ENCODE data around the gene PHKG1.
"Not testable (repeated sequence)": the region's sequence is repeated elsewhere in the genome, so short reads cannot be mapped to it uniquely, and the experiment has no call there.

Gene PHKG1

GRCh38 chr7:56092789-56093531 lies at the start of gene PHKG1:
PHKG1 (minus strand) TSS chr7:56092952; CDS start chr7:56088941, 4,011 bp downstream.
- DNase-seq, result peak; percentile 68

GRCh38 chr7:56131062-56131461 lies 38.3 kb upstream of the PHKG1 start:
- DNase-seq, result not testable (repeated sequence)

GRCh38 chr7:56127241-56127975 lies 34.7 kb upstream of the PHKG1 start:
- DNase-seq, result no peak

DNA sequence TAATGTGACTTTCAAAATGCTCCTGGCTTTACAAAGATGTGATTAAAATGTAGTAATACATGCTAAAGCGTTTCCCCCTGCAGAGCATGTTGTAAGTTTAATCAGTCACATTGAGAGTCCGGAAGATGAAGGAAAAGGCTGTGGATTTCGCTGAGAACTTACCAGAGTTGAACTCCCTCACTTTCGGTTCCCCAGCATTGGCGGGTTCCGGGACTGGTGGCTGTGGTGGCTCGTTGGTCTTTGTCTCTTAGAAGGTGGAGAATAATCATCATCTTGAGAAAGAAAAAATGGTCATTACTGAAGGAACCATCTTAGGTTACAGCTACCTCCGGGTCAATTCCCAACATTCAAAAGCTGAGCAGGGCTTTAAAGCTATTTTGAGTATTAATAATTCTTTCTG lies 33.1 kb upstream of the PHKG1 start:
- DNase-seq, result no peak

- DNase-seq, result no peak
These were observed 32.2 kb upstream of the PHKG1 start for GRCh38 chr7:56124981-56125380.

DNA sequence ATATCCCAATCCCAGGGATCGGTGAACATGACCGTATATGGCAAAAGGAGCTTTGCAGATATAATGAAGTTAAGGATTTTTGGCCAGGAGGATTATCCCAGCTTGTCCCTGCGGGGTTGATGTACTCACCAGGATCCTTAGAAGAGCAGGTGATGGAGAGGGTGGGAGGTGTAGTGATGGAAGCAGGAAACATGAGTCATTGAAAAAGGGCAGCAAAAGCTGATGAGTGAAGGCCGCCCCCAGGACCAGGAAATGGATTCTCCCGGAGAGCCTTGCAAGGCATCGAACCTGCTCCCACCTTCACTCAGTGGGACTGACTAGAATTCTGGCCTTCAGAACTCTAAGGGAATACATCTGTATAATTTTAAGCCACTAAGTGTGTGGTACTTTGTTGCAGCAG lies 28.7 kb upstream of the PHKG1 start:
- DNase-seq, result no peak

GRCh38 chr7:56115852-56116538 lies 23.2 kb upstream of the PHKG1 start, which contains the start of gene NUPR2:
NUPR2 (minus strand) TSS chr7:56116417; CDS start chr7:56116314, 103 bp downstream.
- DNase-seq, result no peak

GRCh38 chr7:56112244-56112643 lies 19.5 kb upstream of the PHKG1 start:
- not testable (repeated sequence) for DNase-seq

DNA sequence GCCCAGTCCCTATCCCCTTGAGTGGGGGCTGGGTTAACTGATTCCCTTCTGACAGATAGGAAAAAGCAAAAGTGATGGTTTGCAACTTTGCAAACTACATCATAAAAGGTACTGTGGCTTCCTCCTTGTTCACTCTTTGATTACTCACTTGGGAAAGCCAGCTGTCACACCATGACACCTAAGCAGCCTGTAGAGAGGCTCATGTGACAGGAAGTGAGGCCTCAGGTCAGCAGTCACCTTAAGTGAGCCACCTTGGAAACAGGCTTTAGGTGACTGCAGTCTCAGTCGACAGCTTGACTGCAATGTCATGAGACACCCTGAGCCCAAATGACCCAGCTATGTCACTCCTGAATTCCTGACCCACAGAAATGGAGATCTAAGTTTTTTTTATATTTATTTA lies 17.9 kb upstream of the PHKG1 start:
- DNase-seq, result no peak

GRCh38 chr7:56107954-56108258 lies 15.2 kb upstream of the PHKG1 start:
- no peak for DNase-seq

DNA sequence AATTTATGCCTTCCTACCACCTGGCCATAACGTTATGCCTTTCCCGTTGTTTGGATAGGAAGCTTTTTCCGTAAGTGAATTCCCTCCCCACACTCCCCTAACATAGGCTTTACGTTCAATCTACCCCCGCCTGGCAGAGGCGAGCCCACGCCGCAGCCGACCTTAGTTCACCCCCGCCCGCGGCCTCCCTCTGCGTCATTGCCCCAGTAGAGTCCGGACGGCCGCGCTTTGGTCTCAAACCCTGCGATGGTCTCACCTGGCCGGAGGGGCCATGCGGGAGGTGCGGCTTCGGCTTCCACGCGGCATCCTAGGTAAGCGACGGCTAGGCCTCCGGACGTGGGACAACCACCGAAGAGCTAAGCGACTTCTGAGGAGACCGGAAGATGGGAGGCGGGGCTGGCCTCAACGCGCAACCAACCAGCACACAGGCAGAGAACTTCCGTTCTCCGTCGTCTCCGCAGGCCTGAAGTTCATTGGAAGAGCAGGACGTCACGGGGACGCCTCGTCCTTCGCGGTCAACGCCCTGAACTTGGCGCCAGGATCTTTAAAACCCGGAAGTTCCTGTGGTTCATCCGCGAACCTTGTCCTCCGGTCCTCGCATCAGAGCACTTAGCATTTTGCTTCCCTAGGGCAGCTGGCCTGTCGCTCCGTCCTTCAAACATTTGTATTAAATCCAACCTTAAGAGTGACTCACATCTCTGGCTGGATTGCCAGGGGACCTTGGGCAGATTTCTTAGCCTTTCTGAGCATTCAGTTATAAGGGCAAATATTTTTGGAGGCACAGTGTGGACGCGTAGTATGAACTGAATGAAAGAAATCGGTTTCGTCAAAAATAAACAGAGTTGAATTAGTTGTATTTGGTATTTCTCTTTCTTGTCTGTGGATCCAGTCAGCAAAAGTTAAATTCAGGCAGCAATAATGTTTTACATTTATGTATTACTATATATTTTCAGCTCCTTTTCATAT lies 13.6 kb upstream of the PHKG1 start, which contains the start of gene CHCHD2:
CHCHD2 (minus strand) TSS at position 369 of the 966 bp plus-strand sequence; CDS start at position 306, 63 bp downstream.
- DNase-seq, result peak; percentile 99

DNA sequence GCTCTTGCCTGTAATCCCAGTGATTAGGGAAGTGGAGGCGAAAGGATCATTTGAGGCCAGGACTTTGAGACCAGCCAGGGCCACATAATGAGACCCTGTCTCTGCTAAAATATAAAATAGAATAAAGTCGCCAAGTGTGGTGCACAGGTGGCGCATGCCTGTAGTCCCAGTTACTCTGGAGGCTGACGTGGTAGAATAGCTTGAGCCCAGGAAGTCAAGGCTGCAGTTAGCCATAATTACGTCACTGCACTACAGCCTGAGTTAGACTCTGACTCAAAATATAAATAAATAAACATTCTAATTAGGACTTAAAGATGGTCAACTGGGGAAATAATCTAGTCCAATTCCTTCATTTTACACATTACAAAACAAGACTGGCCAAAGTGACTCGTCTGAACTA lies 12.8 kb upstream of the PHKG1 start:
- DNase-seq, result peak; percentile 72

DNA sequence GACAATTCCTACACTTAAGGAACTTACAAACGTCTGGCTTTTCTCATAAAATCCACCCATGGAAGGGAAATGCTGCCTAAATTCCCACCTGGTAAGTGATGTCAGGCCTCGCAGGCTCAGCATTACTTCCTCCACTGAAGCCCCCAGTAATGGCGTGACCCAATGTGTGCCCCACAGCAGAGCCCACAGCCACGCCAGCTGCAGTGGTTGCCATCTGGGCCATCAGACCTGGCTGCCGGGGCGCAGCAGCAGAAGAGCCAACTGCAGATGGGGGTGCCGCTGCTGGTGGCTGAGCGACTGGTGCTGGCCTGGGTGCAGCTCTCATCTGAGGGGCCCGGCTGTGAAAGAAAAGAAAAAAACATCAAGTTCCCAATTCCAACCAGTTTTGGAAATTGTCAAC lies 11.4 kb upstream of the PHKG1 start:
- not testable (repeated sequence) for DNase-seq

DNA sequence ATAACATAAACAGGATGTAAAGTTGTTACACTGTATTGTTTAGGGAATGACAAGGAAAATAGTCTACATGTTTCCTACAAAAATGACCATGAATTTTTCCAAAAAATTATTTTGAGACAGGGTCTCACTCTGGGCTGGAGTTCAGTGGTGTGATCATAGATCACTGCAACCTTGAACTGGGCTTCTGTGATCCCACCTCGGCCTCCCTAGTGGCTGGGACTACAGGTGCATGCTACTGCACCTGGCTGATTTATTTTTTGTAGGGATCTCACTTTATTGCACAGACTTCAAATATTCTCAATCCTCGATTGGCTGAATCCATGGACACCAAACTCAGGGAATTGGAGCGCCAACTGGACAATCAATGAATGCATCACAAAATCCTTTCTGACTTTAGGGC lies 6.9 kb upstream of the PHKG1 start:
- DNase-seq, result no peak

DNA sequence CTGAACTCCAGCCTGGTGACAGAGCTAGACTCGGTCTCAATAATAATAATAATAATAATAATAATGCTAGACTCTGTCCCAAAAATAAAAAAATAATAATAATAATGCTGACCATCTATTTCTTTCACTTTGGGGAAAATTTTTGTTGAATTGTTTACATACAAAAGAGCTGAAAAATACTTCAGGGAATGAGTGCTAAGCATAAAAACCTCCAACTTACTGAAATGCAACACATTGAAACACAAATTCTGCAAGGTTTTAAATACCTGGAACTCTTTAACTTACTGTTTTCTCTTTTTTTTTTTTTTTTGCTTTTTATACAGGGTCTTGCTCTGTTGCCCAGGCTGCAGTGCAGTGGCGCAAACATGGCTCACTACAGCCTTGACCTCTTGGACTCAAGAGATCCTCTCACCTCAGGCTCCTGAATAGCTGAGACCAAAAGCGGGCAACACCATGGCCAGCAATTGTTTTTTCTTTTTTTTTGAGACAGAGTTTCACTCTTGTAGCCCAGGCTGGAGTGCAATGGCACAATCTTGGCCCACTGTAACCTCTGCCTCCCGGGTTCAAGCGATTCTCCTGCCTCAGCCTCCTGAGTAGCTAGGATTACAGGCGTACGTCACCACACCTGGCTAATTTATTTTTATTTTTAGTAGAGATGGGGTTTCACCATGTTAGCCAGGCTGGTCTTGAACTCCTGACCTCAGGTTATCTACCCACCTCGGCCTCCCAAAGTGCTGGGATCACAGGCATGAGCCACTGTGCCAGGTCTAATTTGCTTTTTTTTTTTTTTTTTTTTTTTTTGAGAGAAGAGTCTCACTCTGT lies 5.6 kb upstream of the PHKG1 start:
- DNase-seq, result not testable (repeated sequence)

DNA sequence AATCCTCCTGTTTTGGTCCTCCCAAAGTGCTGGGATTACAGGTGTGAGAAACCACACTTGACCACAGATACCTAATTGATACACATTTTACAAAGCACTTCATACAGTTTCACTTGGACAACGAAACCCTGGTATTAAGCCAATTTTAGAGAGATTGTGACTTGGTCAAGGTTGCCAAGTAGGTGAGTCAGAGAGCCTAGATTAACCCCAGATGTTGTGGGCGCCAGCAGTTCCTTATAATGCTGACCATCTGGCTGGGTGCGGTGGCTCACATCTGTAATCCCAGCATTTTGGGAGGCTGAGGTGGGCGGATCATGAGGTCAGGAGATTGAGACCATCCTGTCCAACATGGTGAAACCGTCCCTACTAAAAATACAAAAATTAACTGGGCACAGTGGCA lies 4.9 kb upstream of the PHKG1 start:
- DNase-seq, result peak; percentile 82

DNA sequence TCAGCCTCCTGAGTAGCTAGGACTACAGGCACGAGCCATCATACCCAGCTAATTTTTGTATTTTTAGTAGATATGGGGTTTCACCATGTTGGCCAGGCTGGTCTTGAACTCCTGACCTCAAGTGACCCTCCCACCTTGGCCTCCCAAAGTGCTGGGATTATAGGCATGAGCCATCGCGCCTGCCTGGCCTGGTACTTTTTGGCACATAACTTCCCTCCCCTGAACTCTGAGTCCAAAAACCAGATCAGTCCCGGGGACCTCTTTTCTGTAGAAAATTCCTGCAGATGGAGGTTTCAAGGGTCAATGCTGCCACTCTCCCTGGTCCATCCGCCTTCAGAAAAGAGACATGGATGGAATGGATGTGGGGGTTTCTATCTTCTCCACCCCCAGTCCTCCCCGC lies 364 bp downstream of the PHKG1 start:
- not testable (repeated sequence) for DNase-seq

DNA sequence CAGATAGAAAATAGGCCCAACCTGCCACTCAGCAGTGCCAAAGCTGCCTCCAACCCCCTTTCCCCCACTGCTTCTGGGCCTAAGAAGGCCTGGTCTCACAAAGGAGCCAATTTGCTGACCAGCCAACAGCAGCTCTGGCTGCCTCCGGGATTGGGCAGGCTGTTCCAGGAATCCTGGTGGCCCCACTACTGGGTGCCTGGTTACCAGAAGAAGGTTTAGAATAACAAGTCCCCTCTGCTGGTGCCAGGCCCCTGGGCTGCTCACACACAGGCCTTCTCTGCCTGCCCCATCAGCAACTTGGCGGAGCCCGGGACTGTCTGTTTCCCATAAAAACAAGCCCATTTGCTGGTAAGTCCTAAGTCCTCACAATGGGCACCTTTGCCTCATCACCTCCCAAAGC lies 1.2 kb downstream of the PHKG1 start:
- no peak for DNase-seq

- no peak for DNase-seq
These were observed 5.3 kb downstream of the PHKG1 start for GRCh38 chr7:56087445-56087844.

DNA sequence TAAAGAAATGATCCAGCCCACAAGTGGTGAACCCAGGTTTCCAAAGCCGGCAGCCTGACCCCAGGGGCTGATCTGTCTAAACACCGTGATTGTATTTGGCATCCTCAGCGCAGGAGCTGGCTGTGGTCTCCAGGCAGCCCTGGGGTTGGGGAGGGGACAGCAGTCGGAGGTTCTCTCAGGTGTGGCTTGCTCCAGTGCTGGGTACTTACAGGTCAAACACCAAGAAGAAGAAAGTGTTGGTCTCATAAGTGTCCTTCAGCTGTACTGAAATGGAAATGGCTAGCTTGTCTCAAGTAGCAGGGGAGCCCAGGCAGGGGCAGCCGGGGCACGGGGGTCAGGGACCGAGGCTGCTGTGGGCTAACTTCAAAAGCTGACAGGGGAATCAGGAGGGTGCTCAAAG lies 6.0 kb downstream of the PHKG1 start:
- DNase-seq, result no peak

DNA sequence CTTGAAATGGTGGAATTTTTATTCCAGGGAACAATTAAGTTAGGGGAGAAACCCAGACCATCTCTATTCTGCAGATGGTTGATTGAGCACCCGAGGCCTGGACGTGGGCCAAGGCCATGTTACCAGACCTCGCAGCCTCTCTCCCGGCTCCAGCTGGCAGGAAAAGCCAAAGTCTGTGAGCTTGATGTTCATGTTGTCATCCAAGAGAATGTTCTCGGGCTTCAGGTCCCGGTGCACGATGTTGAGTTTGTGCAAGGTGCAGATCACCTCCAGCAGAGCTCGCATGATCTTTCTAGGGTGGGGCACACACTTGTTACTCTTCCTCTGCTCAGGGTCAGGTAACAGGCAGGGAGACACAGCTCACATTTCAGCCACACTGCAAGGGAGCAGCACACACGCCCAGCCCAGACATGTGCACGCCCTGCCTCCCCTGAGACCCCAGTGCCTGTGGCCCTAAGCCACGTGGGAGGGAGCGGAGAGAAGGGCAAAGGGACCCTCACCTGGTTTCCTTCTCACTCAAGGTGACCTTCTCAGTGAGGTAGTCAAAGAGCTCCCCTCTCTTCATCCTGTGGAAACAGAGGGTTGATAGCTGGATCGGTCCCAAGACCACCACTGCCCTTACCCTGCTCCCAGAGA lies 9.5 kb downstream of the PHKG1 start:
- no peak for DNase-seq

Measured in fibroblast of skin of right quadriceps (primary cell).